ENCODE results near the gene PACRG.

PACRG gene

DNA sequence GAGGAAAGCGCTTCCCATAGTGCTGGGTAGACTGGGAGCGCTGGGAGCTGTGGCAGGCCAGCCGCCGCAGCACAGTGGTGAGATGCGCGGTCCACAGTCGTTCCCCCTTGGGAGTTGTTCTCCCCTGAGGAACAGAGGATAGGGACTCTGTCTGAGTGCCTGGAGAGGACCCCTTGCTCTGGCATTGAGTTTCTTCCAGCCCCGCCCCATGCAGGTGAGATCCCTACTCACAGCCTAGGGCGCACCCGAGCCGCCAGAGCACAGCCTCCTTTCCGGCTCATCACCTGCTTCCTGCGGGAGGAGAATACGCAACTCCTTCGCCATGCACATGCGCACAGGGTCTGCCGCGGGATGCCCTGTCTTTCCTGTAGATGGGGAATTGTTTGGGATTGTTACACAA is 140.6 kb downstream of the PACRG start:
- H3K4me3 Mint-ChIP-seq = no peak overlapping the region
- TF ChIP-seq, protein P1, sequence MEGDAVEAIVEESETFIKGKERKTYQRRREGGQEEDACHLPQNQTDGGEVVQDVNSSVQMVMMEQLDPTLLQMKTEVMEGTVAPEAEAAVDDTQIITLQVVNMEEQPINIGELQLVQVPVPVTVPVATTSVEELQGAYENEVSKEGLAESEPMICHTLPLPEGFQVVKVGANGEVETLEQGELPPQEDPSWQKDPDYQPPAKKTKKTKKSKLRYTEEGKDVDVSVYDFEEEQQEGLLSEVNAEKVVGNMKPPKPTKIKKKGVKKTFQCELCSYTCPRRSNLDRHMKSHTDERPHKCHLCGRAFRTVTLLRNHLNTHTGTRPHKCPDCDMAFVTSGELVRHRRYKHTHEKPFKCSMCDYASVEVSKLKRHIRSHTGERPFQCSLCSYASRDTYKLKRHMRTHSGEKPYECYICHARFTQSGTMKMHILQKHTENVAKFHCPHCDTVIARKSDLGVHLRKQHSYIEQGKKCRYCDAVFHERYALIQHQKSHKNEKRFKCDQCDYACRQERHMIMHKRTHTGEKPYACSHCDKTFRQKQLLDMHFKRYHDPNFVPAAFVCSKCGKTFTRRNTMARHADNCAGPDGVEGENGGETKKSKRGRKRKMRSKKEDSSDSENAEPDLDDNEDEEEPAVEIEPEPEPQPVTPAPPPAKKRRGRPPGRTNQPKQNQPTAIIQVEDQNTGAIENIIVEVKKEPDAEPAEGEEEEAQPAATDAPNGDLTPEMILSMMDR (IDR thresholded peaks at IDR 0.05) = no peak

DNA sequence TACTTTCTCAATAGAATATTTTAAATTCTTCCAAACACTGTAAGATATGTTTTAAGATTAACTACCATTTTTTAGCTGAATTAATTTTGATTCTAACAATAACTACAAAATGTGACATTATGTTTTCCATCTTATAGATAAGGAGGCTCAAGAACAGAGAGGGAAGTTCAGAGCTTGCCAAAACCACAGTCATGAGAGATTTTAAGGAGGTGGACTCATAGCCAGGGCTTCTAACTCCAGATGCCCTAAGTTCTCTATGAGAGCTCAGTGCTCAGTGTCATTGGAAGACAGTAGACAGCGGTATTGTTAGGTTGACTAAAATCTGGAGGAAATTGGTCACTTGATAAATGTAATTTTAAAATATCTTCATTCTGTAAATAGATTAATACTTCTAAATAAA is 144.2 kb downstream of the PACRG start:
- Mint-ChIP-seq H3K4me1 (peaks cover 7% of the 10 kb centered on the region), H3K36me3 (ENCODE audit: low read depth) (no peaks in the 10 kb centered on the region), H3K27ac (no peak overlapping the region), H3K4me3 (no peak overlapping the region), H3K9me3 (peaks cover 4% of the 10 kb centered on the region), H3K27me3 (ENCODE audit: low read depth, poor library complexity) (peaks cover 3% of the 10 kb centered on the region)
- no peak for DNase-seq
- TF ChIP-seq, protein P1 (IDR thresholded peaks at IDR 0.05) = no peak

More for the DNA sequence above, 140.6 kb downstream of the PACRG start:
- H3K36me3 Mint-ChIP-seq (ENCODE audit: low read depth) = no peaks in the 10 kb centered on the region
- DNase-seq = no peak
- H3K9me3 Mint-ChIP-seq = no peaks in the 10 kb centered on the region
- peaks cover 3% of the 10 kb centered on the region for H3K27me3 Mint-ChIP-seq (ENCODE audit: low read depth, poor library complexity)
- H3K27ac Mint-ChIP-seq = no peak overlapping the region
- H3K4me1 Mint-ChIP-seq = peaks cover 16% of the 10 kb centered on the region

DNA sequence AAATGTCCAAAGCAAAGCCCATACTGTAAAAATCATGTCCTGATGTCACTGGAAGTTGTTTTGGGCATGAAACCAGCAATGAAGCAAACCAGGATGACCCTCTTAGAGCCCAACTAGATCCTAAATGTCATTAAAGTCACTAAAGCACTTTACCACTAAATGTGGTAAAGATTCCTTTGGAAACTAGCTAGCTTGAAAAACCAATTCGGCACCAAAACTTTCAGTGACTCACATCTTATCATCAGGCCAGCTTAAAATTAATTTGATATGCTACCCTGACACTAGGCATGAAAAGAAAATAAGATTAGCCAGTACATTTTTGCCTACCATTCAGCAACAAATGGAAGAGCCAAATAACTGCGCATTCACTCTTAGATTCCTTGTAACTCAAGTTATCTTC is 145.8 kb downstream of the PACRG start:
- Mint-ChIP-seq H3K9me3 (peaks cover 4% of the 10 kb centered on the region), H3K36me3 (ENCODE audit: low read depth) (no peaks in the 10 kb centered on the region), H3K27ac (no peak overlapping the region), H3K27me3 (ENCODE audit: low read depth, poor library complexity) (peaks cover 3% of the 10 kb centered on the region), H3K4me3 (no peak overlapping the region), H3K4me1 (no peaks in the 10 kb centered on the region)
- TF ChIP-seq, protein P1 (IDR thresholded peaks at IDR 0.05) = no peak
- no peak for DNase-seq

DNA sequence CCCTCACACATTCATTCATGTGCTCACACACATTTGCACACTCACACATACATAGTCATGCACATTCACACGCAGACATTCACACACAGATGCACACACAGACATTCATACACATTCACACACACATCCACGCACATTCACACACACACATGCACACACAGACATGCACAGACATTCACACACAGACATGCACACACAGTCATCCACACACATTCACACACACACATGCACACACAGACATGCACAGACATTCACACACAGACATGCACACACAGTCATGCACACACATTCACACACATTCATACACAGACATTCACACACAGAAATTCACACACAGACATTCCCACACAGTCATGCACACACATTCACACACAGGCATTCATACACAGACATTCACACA is 147.3 kb downstream of the PACRG start:
- no peak for DNase-seq
- TF ChIP-seq, protein P1 (IDR thresholded peaks at IDR 0.05) = no peak
- H3K9me3 Mint-ChIP-seq = peaks cover 4% of the 10 kb centered on the region
- H3K36me3 Mint-ChIP-seq (ENCODE audit: low read depth) = no peaks in the 10 kb centered on the region
- no peak overlapping the region for H3K27ac Mint-ChIP-seq
- H3K4me1 Mint-ChIP-seq = no peaks in the 10 kb centered on the region
- H3K4me3 Mint-ChIP-seq = no peak overlapping the region
- H3K27me3 Mint-ChIP-seq (ENCODE audit: low read depth, poor library complexity) = peaks cover 3% of the 10 kb centered on the region

DNA sequence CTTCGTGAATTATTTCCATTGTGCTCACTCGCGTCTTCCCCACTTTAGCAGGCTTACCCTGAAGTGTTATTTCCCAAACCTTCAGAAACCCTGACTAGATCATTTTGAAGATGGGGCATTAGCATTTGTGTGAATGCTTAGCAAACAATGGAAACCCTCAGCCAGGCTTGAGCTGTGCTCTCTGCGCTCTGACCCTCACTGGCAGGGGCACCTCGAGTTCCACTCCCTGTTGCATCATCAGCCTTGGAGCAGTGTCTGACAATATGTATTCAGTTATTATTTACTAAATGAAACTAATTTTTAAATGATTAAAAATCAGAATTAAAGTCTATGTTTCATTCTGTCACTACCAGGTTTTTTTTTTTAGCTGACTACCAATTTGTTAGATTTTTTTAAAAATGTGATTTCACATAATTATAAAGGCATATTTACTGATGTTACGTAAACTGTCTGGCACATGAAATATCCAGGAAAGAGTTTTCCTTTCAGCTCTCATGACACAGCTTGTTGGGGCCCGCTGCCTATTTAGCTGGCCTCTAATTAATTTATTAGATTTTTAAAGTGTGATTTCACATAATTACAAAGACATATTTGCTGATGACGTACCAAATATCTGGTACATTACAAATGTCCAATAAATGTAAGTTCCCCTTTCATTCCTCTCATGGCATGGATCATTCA is 155.2 kb downstream of the PACRG start:
- TF ChIP-seq, protein P1 (IDR thresholded peaks at IDR 0.05) = no peak

More for the DNA sequence above, 155.2 kb downstream of the PACRG start:
- peaks cover 4% of the 10 kb centered on the region for H3K27me3 Mint-ChIP-seq (ENCODE audit: low read depth, poor library complexity)
- H3K36me3 Mint-ChIP-seq (ENCODE audit: low read depth) = no peaks in the 10 kb centered on the region
- H3K9me3 Mint-ChIP-seq = peaks cover 3% of the 10 kb centered on the region
- H3K27ac Mint-ChIP-seq = no peak overlapping the region
- H3K4me1 Mint-ChIP-seq = no peaks in the 10 kb centered on the region
- DNase-seq = no peak
- H3K4me3 Mint-ChIP-seq = no peak overlapping the region

Measured in nephron progenitor cell (in vitro differentiated cells).